Measurements from ENCODE around the gene CDK17. TPM values are rescaled to one million over a fixed set of nuclear protein-coding genes. Genes with fewer than 3 reads are reported as not detected.
"Not testable (repeated sequence)": the region's sequence is repeated elsewhere in the genome, so short reads cannot be mapped to it uniquely, and the experiment has no call there.

Gene CDK17
- total and polyA plus RNA-seq, 8 donors = 32.1 to 67.9 (median 53.2) TPM

DNA sequence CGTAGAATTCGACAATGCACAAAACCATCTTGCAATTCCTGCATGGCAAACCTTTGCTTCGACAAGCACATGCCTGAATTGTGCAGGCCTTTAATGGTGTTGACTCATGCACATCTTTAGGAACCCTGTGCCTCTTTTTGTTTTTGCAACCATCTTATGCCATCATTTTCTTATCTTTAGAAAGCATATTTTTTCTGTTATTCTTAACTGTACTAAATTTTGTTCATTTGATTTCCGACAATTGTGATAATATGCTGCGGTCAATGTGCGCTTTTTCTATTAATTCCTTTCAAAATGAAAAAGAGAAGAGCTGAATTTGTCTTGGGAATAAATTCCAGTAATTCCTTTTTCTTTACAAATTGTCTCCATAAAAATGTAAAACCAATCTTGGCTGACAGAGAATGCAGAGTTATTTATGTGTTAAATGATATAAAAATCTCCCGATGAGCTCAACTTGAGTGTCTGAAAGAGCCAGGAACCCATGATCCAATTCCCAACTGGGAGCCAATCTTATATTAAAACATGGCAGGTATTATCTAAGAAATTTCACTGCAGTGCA, 20.1 kb upstream of the CDK17 start:
- intact Hi-C loops (cut with DNase I) = no loop called here
- H3K9me3 ChIP-seq = no peaks in the 10 kb centered on the region
- H3K27me3 ChIP-seq = no peaks in the 10 kb centered on the region
- no peaks in the 10 kb centered on the region for H3K36me3 ChIP-seq
- no peak overlapping the region for H3K4me3 ChIP-seq
- ATAC-seq (no peak), DNase-seq (no peak)
- TF ChIP-seq, protein P1, sequence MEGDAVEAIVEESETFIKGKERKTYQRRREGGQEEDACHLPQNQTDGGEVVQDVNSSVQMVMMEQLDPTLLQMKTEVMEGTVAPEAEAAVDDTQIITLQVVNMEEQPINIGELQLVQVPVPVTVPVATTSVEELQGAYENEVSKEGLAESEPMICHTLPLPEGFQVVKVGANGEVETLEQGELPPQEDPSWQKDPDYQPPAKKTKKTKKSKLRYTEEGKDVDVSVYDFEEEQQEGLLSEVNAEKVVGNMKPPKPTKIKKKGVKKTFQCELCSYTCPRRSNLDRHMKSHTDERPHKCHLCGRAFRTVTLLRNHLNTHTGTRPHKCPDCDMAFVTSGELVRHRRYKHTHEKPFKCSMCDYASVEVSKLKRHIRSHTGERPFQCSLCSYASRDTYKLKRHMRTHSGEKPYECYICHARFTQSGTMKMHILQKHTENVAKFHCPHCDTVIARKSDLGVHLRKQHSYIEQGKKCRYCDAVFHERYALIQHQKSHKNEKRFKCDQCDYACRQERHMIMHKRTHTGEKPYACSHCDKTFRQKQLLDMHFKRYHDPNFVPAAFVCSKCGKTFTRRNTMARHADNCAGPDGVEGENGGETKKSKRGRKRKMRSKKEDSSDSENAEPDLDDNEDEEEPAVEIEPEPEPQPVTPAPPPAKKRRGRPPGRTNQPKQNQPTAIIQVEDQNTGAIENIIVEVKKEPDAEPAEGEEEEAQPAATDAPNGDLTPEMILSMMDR (IDR thresholded peaks at IDR 0.05) = no peak
- no peak overlapping the region for H3K27ac ChIP-seq
- peaks cover 0 to 8% of the 10 kb centered on the region in 2 donors for H3K4me1 ChIP-seq

DNA sequence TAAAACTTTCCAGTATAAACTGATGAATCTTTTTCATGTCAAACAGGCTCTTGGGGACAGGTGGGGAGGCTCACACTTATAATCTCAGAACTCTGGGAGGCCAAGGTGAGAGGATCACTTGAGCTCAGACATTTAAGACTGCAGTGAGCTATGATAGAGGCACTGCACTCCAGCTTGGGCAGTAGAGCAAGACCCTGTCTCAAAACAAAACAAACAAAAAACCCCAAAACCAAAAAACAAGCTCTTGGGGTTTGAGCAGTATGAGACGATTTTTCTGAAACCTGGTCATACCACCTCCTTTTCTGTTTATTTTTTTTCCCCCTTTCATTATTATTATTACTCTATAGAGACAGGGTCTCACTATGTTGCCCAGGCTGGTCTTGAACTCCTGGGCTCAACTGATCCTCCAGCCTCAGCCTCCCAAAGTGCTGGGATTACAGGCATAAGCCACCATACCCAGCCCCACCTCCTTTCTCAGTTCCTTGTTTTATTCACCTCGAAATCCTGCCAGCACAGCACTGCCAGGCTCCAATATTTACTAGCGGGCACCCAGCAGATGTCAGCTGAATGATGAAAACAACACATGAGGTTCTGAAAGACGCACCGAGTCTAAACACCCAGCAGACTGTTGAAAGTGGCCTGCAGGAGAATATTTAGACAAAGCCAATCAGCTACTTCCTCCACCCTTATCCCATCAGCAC, 19.5 kb upstream of the CDK17 start:
- H3K4me1 ChIP-seq = peaks cover 0 to 8% of the 10 kb centered on the region in 2 donors
- no peaks in the 10 kb centered on the region for H3K27me3 ChIP-seq
- intact Hi-C loops (cut with DNase I) = no loop called here
- H3K4me3 ChIP-seq = no peak overlapping the region
- no peak overlapping the region for H3K27ac ChIP-seq
- TF ChIP-seq, protein P1 (IDR thresholded peaks at IDR 0.05) = no peak
- DNase-seq = no peak
- no peaks in the 10 kb centered on the region for H3K36me3 ChIP-seq
- ATAC-seq = no peak
- H3K9me3 ChIP-seq = no peaks in the 10 kb centered on the region

DNA sequence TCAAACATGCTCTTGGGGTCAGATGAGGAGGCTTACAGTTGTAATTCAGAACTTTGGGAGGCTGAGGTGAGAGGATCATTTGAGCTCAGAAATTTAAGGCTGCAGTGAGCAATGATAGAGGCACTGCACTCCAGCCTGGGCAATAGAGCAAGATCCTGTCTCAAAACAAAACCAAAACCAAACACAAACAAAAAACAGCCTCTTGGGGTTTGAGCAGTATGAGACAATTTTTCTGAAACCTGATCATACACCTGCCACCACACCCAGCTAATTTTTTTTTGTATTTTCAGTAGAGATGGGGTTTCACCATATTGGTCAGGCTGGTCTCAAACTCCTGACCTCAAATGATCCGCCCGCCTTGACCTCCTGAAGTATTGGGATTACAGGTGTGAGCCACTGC, 17.4 kb upstream of the CDK17 start:
- H3K4me3 ChIP-seq; H3K4me1 ChIP-seq; H3K36me3 ChIP-seq; DNase-seq; ATAC-seq; H3K27me3 ChIP-seq; intact Hi-C loops (cut with DNase I); H3K9me3 ChIP-seq; H3K27ac ChIP-seq: not testable (repeated sequence)

GRCh38 chr12:96416033-96416799, 16.0 kb upstream of the CDK17 start:
- no peaks in the 10 kb centered on the region for H3K36me3 ChIP-seq
- H3K9me3 ChIP-seq = no peaks in the 10 kb centered on the region
- H3K27me3 ChIP-seq = no peaks in the 10 kb centered on the region
- no peak overlapping the region for H3K27ac ChIP-seq
- H3K4me3 ChIP-seq = no peak overlapping the region
- TF ChIP-seq, protein P1 (IDR thresholded peaks at IDR 0.05) = no peak
- no peak for ATAC-seq
- H3K4me1 ChIP-seq = peaks cover 0 to 8% of the 10 kb centered on the region in 2 donors
- DNase-seq = no peak
- intact Hi-C loops (cut with DNase I) = no loop called here

DNA sequence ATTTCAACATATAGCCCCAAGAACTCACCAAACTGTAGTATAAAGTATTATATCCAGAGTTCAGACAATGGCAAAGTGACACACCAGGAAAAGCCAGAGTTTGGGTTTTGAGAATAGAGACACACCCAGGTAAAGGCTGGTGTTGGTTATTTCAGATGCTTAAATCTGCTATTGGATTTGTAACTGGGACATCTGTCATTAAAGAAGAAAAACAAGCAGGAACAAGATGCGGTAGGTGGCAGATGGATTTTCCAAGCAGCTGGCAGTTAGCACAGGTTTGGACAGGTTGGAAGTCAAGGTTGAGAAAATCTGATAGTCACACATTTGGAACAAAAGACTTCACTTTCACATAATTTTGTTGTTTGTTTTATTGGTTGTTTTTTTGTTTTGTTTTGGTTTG, 14.4 kb upstream of the CDK17 start:
- no peak for DNase-seq
- intact Hi-C loops (cut with DNase I) = no loop called here
- Histone ChIP-seq H3K9me3 (no peaks in the 10 kb centered on the region), H3K27ac (no peak overlapping the region), H3K36me3 (no peaks in the 10 kb centered on the region), H3K4me1 (peaks cover 0 to 6% of the 10 kb centered on the region in 2 donors), H3K27me3 (no peaks in the 10 kb centered on the region), H3K4me3 (no peak overlapping the region)
- TF ChIP-seq, protein P1 (IDR thresholded peaks at IDR 0.05) = no peak
- ATAC-seq = no peak
